Measurements from ENCODE around the gene KLHL40. TPM values are rescaled to one million over a fixed set of nuclear protein-coding genes. Genes with fewer than 3 reads are reported as not detected.
A peak's percentile ranks its signal among the peaks of the same experiment; 100 is the strongest.

The KLHL40 gene
- total and polyA plus RNA-seq, 2 donors (not counting 3 experiments of a cell fraction or from before 2014, with no cell fraction given): not detected

DNA sequence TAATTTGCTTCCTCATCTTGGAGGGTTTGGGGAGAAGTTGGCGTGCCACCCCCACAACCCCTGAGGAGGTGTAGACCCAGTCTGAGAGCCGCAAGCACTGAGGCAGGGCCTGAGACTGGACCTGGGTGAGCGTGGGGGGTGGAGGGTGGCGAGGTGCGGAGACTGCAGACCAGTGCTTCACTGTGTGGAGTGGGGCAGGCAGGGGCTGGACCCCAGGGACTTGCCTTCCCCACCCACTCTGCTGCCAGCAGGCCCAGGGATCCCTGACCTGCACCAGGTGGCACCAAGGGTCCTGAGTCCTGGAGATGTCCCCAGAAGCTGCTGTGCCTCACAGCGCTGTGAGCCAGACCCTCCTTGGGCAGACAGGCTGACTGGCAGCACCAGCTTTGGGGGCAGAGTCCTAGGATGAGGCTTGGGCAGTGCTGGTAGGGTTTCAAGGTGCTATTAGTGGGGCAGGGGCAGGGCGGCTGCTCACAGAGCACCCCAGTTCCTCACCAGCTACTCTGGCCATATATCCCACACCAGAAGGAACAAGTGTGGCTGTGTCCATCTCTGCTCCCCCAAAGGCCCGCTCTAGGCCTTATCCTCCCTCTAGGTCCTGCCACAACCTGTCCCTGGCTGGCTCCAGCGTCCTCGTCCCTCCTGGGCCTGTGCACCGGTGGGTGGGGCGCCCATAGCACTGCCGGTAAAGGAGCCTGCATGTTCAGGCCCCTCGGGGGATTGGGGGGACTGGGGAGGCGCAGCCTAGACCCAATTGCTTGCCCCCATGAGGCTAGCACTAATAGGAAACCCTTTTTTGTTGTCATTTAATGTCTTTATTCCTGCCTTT is 20.1 kb upstream of the KLHL40 start:
- Histone ChIP-seq H3K4me3 (replicated peaks in 1 of 3; ENCODE audit: insufficient read depth in 1 of 3, low read depth in 1 of 3, low read length in 3 of 3) (no peak overlapping the region), H3K27me3 (ENCODE audit: control insufficient read depth in 2 of 2, insufficient read depth in 2 of 2, low read length in 2 of 2) (no peaks in the 10 kb centered on the region), H3K9me1 (replicated peaks; ENCODE audit: control insufficient read depth, extremely low read depth, insufficient read depth, low read length) (no peaks in the 10 kb centered on the region), H3K4me2 (ENCODE audit: insufficient read depth, low read length) (no peak overlapping the region), H3K4me1 (ENCODE audit: control insufficient read depth, extremely low read depth, insufficient read depth, low read length) (no peaks in the 10 kb centered on the region), H3K36me3 (ENCODE audit: control insufficient read depth in 2 of 2, extremely low read depth in 1 of 2, insufficient read depth in 2 of 2, low read length in 2 of 2) (peaks cover 0 to 2% of the 10 kb centered on the region in 2 experiments), H2AFZ (ENCODE audit: low read depth, low read length) (no peak overlapping the region), H3K27ac (ENCODE audit: insufficient read depth, low read depth, low read length) (no peak overlapping the region), H3K9ac (replicated peaks; ENCODE audit: extremely low read depth, insufficient read depth, low read length) (no peak overlapping the region), H4K20me1 (replicated peaks; ENCODE audit: control insufficient read depth, extremely low read depth, insufficient read depth, low read length) (no peaks in the 10 kb centered on the region), H3K79me2 (ENCODE audit: control insufficient read depth, insufficient read depth, low read length) (no peaks in the 10 kb centered on the region), H3K9me3 (replicated peaks; ENCODE audit: control insufficient read depth, insufficient read depth, low read length) (no peaks in the 10 kb centered on the region)
- CTCF ChIA-PET: interaction anchor here (0.6 kb wide), 1 partner anchor 11 kb away, joined by 3 read pairs; the partner anchor contains the start of gene ZBTB47
- TSS peak; percentile 12 for BruUV-seq (replicated peaks)
- TF ChIP-seq POLR2AphosphoS5 (IDR thresholded peaks at IDR 0.05; ENCODE audit: insufficient read depth, low read depth, low read length) (peak; percentile 27), EZH2 (IDR thresholded peaks at IDR 0.05; ENCODE audit: borderline replicate concordance, low read depth, low read length, severe bottlenecking) (no peak)
- POLR2A ChIA-PET: no interaction called here
- dilution Hi-C loops (cut with MboI; ENCODE audit: extremely low pct_ligation_motif_present, low sequenced_read_pairs) (no loop called here), intact Hi-C loops (cut with micrococcal nuclease) (no loop called here)
- DNase-seq (ENCODE audit: low read depth, low spot score) (no peak), FAIRE-seq (no peak)

DNA sequence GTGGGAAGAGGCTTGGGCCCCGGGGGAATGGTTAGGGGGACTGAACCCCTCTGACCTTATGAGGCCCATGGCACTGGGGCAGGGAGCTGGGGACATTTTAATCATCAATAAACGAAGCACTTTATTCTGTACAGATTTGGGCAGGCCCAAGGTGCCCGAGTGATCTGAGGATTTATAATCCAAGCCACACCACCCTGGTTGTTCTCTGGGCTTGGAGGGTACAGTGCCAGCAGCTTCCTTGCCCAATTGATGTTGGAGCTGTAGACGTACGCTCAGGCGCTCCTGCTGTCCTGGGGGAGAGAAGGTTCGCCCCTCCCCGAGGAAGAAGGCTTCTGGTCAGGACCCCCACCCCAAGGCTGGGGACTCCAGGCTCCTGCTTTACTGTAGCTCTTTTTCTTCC is 19.3 kb upstream of the KLHL40 start:
- Histone ChIP-seq H3K4me2 (ENCODE audit: insufficient read depth, low read length) (no peak overlapping the region), H3K4me3 (replicated peaks in 1 of 3; ENCODE audit: insufficient read depth in 1 of 3, low read depth in 1 of 3, low read length in 3 of 3) (no peak overlapping the region), H3K27me3 (ENCODE audit: control insufficient read depth in 2 of 2, insufficient read depth in 2 of 2, low read length in 2 of 2) (no peaks in the 10 kb centered on the region), H3K9me3 (replicated peaks; ENCODE audit: control insufficient read depth, insufficient read depth, low read length) (no peaks in the 10 kb centered on the region), H3K9me1 (replicated peaks; ENCODE audit: control insufficient read depth, extremely low read depth, insufficient read depth, low read length) (no peaks in the 10 kb centered on the region), H4K20me1 (replicated peaks; ENCODE audit: control insufficient read depth, extremely low read depth, insufficient read depth, low read length) (no peaks in the 10 kb centered on the region), H2AFZ (ENCODE audit: low read depth, low read length) (no peak overlapping the region), H3K79me2 (ENCODE audit: control insufficient read depth, insufficient read depth, low read length) (no peaks in the 10 kb centered on the region), H3K9ac (replicated peaks; ENCODE audit: extremely low read depth, insufficient read depth, low read length) (no peak overlapping the region), H3K36me3 (ENCODE audit: control insufficient read depth in 2 of 2, extremely low read depth in 1 of 2, insufficient read depth in 2 of 2, low read length in 2 of 2) (peaks cover 0 to 2% of the 10 kb centered on the region in 2 experiments), H3K4me1 (ENCODE audit: control insufficient read depth, extremely low read depth, insufficient read depth, low read length) (no peaks in the 10 kb centered on the region), H3K27ac (ENCODE audit: insufficient read depth, low read depth, low read length) (no peak overlapping the region)
- ChIA-PET POLR2A (no interaction called here), CTCF (no interaction called here)
- BruUV-seq (replicated peaks): no TSS peak
- FAIRE-seq (no peak), DNase-seq (ENCODE audit: low read depth, low spot score) (no peak)
- intact Hi-C loops (cut with micrococcal nuclease): no loop called here
- dilution Hi-C loops (cut with MboI; ENCODE audit: extremely low pct_ligation_motif_present, low sequenced_read_pairs): no loop called here
- TF ChIP-seq MYC (IDR thresholded peaks at IDR 0.05; ENCODE audit: low read depth, low read length) (no peak), JUN (IDR thresholded peaks at IDR 0.05; ENCODE audit: borderline replicate concordance, insufficient read depth, insufficient read length, low read depth) (no peak), POLR2A (IDR thresholded peaks at IDR 0.05; ENCODE audit: low read depth, low read length) (peak; percentile 16), POLR2AphosphoS5 (IDR thresholded peaks at IDR 0.05; ENCODE audit: insufficient read depth, low read depth, low read length) (no peak), EZH2 (IDR thresholded peaks at IDR 0.05; ENCODE audit: borderline replicate concordance, low read depth, low read length, severe bottlenecking) (no peak)
- TF ChIP-seq, protein P1, sequence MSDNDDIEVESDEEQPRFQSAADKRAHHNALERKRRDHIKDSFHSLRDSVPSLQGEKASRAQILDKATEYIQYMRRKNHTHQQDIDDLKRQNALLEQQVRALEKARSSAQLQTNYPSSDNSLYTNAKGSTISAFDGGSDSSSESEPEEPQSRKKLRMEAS (IDR thresholded peaks at IDR 0.05; ENCODE audit: insufficient read depth, insufficient read length): no peak
- TF ChIP-seq, protein P2, sequence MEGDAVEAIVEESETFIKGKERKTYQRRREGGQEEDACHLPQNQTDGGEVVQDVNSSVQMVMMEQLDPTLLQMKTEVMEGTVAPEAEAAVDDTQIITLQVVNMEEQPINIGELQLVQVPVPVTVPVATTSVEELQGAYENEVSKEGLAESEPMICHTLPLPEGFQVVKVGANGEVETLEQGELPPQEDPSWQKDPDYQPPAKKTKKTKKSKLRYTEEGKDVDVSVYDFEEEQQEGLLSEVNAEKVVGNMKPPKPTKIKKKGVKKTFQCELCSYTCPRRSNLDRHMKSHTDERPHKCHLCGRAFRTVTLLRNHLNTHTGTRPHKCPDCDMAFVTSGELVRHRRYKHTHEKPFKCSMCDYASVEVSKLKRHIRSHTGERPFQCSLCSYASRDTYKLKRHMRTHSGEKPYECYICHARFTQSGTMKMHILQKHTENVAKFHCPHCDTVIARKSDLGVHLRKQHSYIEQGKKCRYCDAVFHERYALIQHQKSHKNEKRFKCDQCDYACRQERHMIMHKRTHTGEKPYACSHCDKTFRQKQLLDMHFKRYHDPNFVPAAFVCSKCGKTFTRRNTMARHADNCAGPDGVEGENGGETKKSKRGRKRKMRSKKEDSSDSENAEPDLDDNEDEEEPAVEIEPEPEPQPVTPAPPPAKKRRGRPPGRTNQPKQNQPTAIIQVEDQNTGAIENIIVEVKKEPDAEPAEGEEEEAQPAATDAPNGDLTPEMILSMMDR (IDR thresholded peaks at IDR 0.05; ENCODE audit: extremely low read depth in 1 of 2, insufficient read depth in 1 of 2, low read depth in 1 of 2, low read length in 2 of 2): no peak
